Suppressor macrophage treated with lipopolysaccharide for 4 hours (primary cell): ENCODE data around the gene TGFBR3L.
A peak's percentile ranks its signal among the peaks of the same experiment; 100 is the strongest.
"Not testable (repeated sequence)": the region's sequence is repeated elsewhere in the genome, so short reads cannot be mapped to it uniquely, and the experiment has no call there.

Source experiments
- DNase-seq: peaks from one replicate; pipeline ENCODE4 v3.0.0-alpha.2; 2020

The TGFBR3L gene

DNA sequence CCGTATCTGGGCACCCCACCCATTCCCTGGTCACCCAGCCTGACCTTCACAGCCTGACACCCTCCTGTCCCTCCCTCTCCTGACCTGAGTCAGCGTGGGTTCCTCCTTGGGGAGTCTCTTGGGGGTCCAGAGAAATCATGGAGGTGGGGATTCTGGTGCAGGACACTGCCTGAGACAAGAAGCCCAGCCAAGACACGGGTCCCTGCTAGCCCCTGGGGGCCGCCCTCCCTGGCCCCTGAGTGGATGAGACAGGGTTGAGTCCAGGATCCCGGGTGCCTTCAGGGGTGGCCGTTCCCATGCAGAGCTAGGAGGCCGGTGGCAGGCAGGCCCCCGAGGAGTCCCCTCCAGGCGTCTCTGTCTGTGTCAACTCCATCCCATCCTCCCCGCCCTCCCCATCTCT is 9.4 kb upstream of the TGFBR3L start:
- no peak for DNase-seq

DNA sequence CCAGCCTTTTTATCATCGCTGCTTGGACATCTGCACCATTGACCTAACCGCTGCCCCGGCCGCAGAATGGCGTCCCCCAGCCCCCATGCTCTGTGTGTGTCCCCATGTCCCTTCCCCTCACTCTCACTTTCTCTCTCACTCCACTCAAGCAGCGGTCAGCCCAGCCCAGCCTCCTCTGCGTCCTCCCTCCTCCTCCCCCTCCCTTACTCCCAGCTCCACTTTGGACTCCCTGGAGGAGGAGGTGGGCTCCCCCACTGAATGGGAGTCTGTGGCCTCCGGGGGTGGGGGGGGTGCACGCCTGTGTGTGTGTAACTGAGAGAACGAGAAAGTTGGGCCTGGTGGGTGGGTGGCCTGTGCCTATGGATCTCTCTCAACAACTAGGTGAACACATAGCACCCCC is 8.8 kb upstream of the TGFBR3L start:
- DNase-seq, result no peak

DNA sequence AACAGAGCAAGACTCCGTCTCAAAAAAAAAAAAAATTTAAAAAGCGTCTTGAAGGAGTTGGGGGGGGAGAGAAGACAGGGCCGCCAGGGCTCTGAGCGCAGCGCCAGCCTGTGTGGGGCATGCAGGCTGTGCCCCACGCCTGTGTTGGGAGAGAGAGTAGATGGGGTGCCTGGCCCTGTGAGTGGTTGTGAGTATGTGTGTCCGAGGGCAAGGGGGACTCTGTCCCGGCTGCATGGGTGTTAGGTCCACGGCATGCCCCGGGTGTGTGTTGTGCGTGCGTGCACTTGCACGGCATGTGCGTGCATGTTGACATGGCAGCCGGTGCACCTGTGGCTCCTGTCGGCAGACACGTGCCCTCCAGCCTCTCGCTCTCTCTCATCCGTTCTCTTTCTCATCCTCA is 7.5 kb upstream of the TGFBR3L start:
- DNase-seq, result no peak

DNA sequence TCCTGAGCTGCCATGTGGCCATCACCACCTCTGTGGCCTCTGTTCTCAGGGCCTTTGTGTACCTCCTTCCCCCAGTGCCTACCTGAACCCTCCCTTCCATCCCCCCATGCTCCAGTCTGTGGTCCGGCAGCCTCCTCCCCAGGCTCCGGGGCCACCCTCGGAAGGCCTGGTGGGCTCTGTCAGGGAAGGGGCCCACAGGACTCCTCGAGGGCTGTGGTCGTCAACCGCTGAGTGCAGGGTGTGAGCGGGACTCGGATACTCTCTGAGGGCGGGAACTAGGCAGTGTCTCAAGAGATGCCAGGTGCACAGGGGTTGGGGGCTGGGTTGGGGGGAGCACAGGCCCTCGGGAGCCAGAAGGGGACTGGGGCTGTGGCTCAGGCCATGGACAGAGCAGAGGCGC is 7.1 kb upstream of the TGFBR3L start:
- DNase-seq, result no peak

DNA sequence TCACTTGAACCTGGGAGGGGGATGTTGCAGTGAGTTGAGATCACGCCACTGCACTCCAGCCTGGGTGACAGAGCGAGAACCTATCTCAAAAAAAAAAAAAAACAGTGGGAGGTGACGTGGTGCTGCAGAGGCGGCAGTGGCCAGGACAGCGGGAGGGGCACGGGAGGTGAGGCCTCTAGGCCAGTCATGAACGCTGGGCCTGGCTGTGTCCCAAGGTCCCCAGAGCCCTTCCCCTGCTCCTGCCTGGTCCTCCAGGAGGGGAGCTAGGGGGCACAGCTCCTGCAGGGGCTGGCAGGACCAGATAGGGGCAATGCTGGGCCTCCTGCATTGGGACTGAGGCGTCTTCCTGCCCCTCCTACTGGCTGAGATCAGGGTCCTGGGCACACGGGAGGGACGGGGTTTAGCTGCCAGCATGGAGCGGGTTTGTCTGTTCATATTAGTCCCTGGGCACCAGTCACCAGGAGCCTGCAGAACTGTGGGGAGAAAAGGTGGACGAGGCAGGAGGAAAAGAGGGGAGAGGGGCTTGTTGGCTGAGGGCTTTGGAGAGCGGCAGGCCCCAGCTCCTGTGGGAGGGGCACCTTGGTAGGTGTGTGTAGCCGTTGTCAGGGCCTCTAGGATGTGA is 6.4 kb upstream of the TGFBR3L start:
- no peak for DNase-seq

DNA sequence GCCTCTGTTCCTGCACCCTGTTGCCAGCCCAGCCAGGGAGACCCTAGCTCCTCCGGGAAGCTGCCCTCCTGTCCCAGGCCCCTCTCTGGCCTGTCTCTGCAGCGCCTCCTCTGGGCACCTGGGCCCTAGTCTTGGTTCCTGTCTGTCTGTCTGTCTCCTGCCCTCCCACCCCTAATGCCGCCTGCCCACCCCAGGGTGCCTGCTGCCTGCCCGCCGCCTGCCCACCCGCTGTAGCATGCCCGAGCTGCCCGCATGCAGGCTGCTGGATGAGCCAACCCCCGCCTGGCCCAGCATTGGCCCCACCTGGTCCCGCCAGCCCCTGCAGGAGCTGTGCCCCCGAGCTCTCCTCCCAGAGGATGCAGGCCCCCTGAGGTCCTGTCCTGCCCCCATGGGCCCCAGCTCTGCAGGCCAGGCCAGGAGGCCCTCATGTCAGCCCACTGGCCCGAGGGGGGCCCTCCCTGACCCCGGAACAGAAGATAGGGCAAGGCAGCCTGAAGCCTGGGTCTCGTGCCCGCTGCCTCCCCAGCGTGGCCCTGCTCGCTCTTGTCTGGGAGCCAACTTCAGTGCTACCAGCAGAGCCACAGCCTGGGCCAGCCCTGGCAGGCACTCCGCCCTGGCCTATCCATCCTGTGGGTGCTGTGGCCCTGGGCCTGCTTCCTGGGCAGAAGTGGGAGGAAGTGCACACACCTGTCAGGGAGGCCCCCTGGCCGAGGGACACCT is 5.7 kb upstream of the TGFBR3L start:
- no peak for DNase-seq

DNA sequence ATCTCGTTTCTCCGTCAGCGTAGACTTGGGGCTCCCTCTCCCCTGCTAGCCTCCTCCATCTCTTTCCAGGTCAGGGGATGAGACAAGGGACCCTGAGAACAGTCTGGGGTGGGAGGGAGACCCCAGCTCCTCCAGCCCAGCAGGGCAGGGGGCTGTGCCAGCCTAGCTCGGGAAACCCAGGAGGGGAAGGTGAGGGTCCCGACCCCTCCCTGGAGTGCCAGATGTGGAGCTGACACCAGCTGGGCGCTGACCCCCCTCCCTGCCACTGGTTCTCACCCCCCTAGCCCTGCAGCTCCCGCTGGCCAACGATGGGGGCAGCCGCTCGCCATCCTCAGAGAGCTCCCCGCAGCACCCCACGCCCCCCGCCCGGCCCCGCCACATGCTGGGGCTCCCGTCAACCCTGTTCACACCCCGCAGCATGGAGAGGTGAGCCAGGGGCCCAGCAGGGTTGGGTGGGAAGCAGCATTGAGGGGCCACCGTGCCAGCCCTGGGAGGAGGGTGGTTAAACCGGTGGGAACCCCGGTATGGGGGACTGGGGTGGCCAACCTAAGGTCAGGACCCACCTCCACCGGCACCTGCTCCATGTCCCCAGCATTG is 5.1 kb upstream of the TGFBR3L start:
- DNase-seq, result no peak

DNA sequence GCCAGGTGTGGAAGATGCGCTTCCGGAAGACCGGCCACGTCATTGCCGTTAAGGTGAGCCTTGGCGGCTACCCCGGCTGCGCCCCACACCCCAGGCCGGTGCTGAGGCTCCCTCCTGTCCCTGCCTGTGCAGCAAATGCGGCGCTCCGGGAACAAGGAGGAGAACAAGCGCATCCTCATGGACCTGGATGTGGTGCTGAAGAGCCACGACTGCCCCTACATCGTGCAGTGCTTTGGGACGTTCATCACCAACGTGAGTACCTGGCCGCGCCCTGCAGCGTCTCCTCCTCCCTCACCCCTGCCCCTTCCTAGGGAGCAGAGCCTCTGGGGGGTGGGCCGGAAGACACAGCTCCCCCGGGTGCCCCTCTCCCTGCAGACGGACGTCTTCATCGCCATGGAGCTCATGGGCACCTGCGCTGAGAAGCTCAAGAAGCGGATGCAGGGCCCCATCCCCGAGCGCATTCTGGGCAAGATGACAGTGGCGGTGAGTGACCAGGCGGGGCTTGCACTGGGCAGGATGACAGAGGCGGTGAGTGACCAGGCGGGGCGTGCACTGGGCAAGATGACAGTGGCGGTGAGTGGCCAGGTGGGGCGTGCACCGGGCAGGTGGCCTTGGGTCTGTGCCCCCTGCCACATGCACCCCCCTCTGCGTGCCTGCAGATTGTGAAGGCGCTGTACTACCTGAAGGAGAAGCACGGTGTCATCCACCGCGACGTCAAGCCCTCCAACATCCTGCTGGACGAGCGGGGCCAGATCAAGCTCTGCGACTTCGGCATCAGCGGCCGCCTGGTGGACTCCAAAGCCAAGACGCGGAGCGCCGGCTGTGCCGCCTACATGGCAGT is 4.1 kb upstream of the TGFBR3L start:
- no peak for DNase-seq

DNA sequence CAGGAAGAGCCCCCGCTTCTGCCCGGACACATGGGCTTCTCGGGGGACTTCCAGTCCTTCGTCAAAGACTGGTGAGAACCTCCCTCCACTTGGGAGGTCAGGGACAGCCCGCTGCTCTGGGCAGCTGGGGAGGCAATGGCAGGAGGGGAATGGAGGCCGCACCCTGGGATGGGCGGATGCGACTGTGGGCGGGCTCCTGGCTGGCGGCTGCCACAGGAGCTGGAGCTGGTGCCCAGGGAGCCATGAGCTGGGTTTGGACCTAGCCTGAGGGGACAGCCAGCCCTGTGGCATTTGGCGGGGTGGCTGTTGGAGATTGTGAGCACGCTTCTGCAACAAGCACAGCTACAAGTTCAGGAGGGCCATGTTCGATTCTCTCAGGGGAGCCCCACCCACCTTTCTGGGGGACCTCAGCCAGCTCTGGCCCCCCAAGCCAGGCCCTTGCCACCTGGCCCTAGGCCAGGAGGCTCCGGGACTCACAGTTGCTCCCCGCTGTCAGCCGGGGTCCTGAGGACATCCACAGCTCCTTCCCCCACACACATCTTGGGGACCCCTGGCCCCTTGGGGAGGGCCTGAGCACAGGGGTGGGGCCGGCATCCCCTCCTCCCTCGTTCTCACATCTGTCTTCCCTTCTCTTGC is 3.0 kb upstream of the TGFBR3L start:
- DNase-seq, result no peak

DNA sequence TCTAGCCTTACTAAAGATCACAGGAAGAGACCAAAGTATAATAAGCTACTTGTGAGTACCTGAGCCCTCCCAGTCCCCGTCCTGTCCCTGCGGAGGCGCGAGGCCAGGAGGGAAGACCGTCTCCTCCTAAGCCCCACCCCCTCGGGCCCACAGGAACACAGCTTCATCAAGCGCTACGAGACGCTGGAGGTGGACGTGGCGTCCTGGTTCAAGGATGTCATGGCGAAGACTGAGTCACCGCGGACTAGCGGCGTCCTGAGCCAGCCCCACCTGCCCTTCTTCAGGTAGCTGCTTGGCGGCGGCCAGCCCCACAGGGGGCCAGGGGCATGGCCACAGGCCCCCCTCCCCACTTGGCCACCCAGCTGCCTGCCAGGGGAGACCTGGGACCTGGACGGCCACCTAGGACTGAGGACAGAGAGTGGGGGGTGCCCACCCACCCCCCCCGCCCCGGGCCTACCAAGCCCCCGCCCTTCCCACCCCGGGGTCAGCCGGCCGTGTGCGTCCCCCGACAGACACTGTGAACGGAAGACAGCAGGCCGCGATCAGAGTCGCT is 2.4 kb upstream of the TGFBR3L start:
- no peak for DNase-seq

DNA sequence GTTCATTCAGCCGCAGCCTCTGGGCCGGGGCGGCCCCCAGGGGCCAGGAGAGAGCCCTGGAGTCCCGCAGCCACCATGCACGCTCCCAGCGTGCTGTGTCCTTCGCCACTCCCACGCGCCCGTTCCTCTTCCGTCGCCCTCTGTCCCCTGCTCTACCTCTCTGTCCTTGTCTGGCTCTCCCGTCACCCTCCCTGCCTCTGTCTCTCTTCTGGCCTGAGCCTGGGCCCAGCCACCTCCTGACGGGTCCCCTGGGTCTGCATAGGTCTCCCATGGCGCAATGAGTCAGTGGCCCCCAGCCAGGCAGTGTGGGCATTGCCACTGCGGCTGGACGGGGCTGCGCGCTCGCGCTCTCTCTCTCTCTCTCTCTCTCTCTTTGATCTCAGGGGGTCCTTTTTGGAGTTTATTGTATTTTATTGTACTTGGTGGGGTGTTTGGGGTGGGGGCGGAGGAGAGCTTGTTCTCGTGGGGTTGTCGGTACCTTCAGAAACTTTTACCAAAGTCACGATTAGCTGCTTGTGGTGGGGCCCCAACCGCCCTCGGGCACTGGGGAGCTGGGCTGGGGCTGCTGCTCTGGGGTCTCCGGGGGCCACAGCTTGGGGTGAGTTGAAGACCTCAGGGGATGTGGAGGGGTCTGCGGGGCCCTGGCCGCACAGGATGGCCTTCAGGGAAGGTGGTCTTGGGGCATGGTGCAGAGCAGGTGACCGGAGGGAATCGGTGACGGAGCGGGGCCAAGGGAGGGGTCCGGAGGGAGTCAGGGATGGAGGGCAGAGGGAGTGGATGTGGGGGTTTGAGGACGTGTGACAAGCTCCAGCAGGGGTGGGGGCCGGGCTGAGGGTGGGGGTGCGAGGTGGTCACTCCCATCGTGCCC is 1.7 kb upstream of the TGFBR3L start:
- DNase-seq, result no peak

DNA sequence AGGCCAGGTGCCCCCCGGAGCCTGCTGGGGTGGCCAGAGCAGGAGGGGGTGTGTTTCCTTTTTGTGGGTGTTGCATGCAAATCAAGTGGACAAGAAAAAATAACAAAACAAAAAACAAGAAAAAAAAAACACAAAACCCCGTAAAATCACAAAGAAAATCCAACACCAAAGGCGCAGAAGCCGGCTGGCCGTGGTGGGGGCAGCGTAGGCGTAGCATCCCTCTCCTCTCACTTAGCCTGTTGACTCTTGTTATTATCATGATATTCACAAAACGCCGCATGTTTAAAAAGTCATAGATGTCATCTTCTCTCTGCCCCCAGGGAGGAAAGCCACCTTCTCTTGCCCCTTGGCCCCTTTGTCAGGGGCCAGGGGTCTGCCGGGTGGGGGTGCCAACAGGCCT is 978 bp upstream of the TGFBR3L start:
- DNase-seq, result no peak

DNA sequence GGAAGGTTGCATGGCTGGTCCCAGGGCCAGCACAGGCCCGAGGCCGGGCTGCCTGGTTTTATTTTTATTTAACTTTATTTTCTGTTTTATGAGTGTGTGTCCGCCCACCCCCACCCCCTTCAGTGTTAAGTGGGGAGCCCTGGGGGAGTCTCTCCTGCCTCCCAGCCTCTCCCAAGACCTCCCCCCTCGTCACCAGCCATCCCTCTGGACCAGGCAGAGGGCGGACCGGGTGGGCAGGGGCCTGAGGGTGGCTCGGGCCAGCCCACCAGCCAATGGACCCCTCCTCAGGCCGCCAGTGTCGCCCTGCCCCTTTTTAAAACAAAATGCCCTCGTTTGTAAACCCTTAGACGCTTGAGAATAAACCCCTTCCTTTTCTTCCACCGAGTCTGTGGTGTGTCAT is 531 bp upstream of the TGFBR3L start:
- no peak for DNase-seq

DNA sequence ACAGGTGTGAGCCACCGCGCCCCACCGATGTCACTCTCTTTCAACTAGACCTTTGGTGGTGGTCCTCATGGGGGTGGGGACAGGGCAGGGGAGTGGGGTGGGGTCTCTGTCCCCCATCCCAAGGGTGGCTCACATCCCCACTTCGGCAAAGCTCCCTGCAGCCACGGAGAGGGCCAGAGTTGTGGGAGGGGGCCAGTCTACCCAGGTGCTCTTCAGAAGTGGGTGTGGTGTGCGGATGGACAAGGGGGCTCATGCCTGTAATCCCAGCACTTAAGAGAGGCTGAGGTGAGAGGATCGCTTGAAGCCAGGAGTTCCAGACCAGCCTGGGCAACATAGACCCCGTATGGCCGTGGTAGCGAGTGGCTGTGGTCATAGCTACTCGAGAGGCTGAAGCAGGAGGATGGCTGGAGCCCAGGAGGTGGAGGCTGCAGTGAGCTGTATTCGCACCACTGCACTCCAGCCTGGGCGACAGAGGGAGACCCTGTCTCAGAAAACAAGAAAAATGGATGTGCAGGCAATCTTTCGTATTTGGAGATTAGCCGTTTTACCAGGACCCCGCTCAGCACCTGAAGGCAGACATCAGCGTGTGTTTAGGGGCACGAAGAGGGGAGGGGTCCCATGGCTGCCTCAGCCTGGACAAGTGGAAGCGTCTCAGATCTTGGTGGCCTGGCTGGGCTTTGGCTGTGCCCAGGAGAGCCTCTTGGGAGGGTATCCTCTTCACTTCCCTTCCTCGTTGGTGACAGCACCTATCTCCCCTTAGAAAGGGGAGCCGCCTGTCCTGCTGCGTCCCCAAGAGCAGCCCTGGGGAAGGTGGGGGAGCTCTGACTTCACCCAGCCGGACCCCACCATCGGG is 846 bp downstream of the TGFBR3L start:
- no peak for DNase-seq

DNA sequence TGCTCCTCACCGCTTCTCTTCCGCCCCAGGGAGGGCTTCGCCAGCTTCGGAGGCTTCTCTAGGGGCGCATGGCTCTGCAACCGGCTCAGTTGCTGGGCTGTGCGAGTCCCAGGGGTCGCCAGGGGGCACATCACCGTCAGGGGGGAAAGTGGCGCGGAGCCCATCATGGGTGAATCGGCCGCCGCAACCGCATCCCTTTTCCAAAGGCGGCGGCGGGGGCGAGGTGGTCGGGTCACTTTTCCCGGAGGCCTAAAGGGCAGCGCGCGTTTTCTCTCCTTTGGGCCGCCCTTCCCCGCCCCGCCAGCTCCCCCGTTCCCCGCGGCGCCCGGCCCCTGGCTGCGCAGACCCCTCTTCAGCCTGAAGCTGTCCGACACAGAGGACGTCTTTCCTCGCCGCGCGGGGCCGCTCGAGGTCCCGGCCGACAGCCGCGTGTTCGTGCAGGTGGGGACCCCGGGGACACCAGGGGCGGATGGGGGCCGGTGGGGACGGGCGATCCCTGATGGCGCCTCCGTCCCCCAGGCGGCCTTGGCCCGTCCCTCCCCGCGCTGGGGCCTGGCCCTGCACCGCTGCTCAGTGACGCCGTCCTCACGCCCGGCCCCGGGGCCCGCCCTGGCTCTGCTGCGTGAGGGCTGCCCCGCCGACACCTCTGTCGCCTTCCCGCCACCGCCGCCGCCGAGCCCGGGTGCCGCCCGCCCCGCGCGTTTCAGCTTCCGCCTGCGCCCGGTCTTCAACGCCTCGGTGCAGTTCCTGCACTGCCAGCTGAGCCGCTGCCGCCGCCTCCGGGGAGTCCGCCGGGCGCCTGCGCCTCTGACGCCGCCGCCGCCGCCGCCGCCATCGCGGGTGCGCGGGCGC is 1.7 kb downstream of the TGFBR3L start:
- peak; percentile 56 for DNase-seq

DNA sequence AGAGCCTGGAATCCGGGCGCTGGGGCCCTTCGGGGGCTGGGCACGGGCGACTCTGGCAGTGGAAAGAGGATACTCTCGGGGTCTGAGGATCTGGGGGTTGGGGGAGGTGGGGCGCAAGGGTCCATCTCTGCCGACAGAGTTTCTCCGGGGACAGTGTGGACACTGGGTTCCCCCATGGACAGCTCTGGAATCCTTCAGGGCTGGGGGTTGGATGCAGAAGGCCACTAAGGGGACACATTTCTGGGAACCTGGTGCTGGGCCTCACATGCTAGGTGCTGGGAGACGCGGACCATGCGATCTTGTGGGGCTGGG is 2.3 kb downstream of the TGFBR3L start:
- no peak for DNase-seq

DNA sequence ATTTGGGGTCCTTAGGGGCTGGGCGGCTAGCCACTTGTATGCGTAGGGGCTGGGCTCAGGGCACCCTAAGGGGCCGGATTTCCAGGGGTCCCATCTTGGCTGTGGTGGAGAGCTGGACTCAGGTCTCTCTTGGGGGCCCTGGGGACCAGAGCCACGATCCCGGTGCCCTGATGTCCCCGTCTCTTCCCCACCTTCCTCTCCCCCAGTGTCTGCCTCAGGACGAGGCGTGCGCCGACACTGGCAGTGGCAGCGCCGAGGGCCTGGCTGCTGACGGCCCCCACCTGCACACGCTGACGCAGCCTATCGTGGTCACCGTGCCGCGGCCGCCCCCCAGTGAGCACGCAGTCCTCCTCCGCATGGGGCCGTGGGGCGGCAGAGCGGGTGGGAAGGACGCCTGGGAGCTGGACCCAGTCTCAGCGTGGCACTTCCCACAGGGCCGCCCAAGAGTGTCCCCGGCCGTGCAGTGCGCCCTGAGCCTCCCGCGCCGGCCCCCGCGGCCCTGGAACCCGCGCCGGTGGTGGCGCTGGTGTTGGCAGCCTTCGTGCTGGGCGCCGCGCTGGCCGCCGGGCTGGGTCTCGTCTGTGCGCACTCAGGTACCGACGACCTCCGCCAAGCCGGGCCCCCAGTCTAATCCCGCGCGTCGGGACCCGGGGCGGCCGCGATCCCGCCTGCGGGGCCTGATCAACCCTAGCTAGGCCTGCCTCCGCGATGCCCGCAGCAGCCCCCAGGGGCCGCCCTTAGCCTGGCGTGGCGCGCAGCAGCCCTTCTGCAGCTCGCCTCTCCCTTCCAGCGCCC is 2.8 kb downstream of the TGFBR3L start:
- DNase-seq, result peak; percentile 62

DNA sequence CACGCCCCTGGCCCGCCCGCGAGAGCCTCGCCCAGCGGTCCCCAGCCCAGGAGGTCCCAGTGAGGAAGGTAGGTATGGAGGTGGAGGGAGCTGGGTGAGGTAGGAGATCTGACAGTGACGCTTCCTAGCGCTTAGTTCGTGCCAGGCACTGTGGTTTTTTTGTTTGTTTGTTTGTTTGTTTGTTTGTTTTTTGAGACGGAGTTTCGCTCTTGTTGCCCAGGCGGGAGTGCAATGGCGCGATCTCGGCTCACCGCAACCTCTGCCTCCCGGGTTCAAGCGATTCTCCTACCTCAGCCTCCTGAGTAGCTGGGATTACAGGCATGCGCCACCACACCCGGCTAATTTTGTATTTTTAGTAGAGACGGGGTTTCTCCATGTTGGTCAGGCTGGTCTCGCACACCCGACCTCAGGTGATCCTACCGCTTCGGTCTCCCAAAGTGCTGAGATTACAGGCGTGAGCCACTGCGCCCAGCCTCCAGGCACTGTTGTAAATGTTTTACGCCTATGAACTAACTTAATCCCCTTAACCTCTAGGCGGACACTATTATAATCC is 3.5 kb downstream of the TGFBR3L start:
- DNase-seq, result not testable (repeated sequence)
